GM13976 (cell line): Measurements from ENCODE around the gene EXPH5.

Experiments
- DNase-seq: peaks from one replicate; pipeline ENCODE4 v3.0.0; 2012; ENCODE audit warnings: low spot score
- CTCF ChIP-seq: IDR thresholded peaks from 2 replicates; pipeline ENCODE4 v1.5.1; 2012; ENCODE audit warnings: borderline replicate concordance, mild to moderate bottlenecking; ENCODE audit not compliant: insufficient read depth; ENCODE audit errors: extremely low read depth, missing control alignments, control extremely low read depth
- in situ Hi-C: fragments of 300-500 bp; cut with MboI; formaldehyde crosslinking; loops from one replicate; pipeline ENCODE4 v1.12.0; 2022; ENCODE audit warnings: low sequenced_read_pairs, mixed read lengths, inconsistent platforms; ENCODE audit not compliant: unreplicated experiment

EXPH5 gene

GRCh38 chr11:108486828-108487227 is 106.7 kb downstream of the EXPH5 start:
- no peak for DNase-seq
- no peak for TF ChIP-seq CTCF
- in situ Hi-C loops = no loop called here

GRCh38 chr11:108486331-108486730 is 107.2 kb downstream of the EXPH5 start:
- no peak for DNase-seq
- in situ Hi-C loops = no loop called here
- no peak for TF ChIP-seq CTCF

DNA sequence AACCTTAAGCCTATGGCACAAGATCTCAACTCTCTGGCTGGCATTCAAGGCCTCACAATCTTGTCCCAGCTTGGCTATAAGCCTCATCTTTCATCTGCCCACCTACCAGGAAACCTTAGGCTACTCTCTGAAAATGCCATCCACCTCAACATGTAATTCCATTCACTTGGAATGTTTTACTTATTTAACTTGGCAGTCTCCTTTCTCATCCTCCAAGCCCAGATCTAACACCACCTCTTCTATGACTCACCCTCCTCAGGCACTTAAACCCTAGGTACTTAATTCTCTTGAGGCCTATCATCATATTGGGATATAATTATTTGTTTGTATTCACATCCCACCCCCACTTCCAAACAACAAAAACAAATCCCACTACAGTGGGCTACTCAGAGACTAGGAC is 110.4 kb downstream of the EXPH5 start:
- in situ Hi-C loops = no loop called here
- no peak for DNase-seq
- TF ChIP-seq CTCF = no peak

- no peak for DNase-seq
- no peak for TF ChIP-seq CTCF
- in situ Hi-C loops = no loop called here
Measured at GRCh38 chr11:108474664-108475463, 118.7 kb downstream of the EXPH5 start.

- TF ChIP-seq CTCF = no peak
- in situ Hi-C loops = no loop called here
- no peak for DNase-seq
Measured at GRCh38 chr11:108472681-108473080, 120.9 kb downstream of the EXPH5 start.

DNA sequence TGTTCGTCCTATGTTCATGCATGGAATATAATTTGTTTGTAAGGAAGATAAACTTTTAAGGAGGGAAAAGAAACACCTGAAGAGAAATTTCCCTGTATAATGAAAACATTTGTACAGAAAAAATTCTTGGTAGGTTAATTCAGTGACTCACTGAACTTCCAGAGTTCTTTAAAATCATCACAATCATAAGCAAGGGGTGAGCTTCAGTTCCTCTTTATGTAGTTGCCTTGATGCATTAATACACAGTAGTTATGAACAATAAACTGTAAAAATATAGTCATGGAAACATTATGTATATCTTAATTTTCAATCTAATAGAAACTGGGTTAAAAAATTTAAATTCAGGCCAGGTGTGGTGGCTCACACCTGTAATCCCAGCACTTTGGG is 125.1 kb downstream of the EXPH5 start:
- TF ChIP-seq CTCF = no peak
- no peak for DNase-seq
- in situ Hi-C loops = no loop called here

- TF ChIP-seq CTCF = no peak
- peak; percentile 90 for DNase-seq
- in situ Hi-C loops = no loop called here
Measured at GRCh38 chr11:108467091-108467823, 126.3 kb downstream of the EXPH5 start, which contains the start of gene C11orf65. Gene C11orf65, minus strand, starts transcription at chr11:108467529. Its CDS starts 5,970 bp downstream, at chr11:108461559.
